Sciatic nerve (tissue), 2 donors: ENCODE data around the gene TBC1D26. TPM values are rescaled to one million over a fixed set of nuclear protein-coding genes. Genes with fewer than 3 reads are reported as not detected.
"Not testable (repeated sequence)": the region's sequence is repeated elsewhere in the genome, so short reads cannot be mapped to it uniquely, and the experiment has no call there.

Source experiments
- ATAC-seq: fragments of 200-7000 bp; cut with Tn5 transposase; one replicate; pipeline ENCODE4 v1.9.1; 2020; ENCODE audit warnings: mild to moderate bottlenecking, moderate library complexity
- DNase-seq: peaks from one replicate; pipeline ENCODE4 v3.0.0-alpha.2; 2020; ENCODE audit warnings: low spot score
- intact Hi-C: fragments of 100-400 bp; cut with DNase I; formaldehyde crosslinking; loops from one replicate; pipeline ENCODE4 v1.14.2; 2022
- total RNA-seq: library from RNA; stranded (reverse); fragmentation: NEBNext Ultra II Directional; extraction: Animal tissue kit (Norgen Biotek cat#: 25700); gene quantifications from one replicate; pipeline ENCODE4 v1.2.1, GENCODE V29; 2021
- donor health status: DM: no; HTN: no; CAD: no.
- donor health status: DM: no; HTN: no; CAD: no.

TBC1D26 gene
- total RNA-seq = 0.27 TPM

GRCh38 chr17:15731900-15732299 lies at the start of gene TBC1D26:
TBC1D26 (plus strand) TSS chr17:15732283; CDS start chr17:15735349, 3,066 bp downstream.
- intact Hi-C loops, DNase-seq, ATAC-seq: not testable (repeated sequence)

- ATAC-seq, intact Hi-C loops, DNase-seq: not testable (repeated sequence)
Measured at GRCh38 chr17:15683135-15683534, 48.9 kb upstream of the TBC1D26 start.

- peak; percentile 88 for DNase-seq
- intact Hi-C loops = not testable (repeated sequence)
- ATAC-seq = peak; percentile 98
Measured at GRCh38 chr17:15683824-15684478, 48.1 kb upstream of the TBC1D26 start, which contains the start of gene TRIM16. TRIM16 (minus strand) TSS chr17:15684311; CDS start chr17:15651609, 32,702 bp downstream.

GRCh38 chr17:15687494-15687893 lies 44.6 kb upstream of the TBC1D26 start:
- intact Hi-C loops, DNase-seq, ATAC-seq: not testable (repeated sequence)

- not testable (repeated sequence) for DNase-seq, ATAC-seq
Measured at GRCh38 chr17:15698967-15699366, 33.1 kb upstream of the TBC1D26 start.

DNA sequence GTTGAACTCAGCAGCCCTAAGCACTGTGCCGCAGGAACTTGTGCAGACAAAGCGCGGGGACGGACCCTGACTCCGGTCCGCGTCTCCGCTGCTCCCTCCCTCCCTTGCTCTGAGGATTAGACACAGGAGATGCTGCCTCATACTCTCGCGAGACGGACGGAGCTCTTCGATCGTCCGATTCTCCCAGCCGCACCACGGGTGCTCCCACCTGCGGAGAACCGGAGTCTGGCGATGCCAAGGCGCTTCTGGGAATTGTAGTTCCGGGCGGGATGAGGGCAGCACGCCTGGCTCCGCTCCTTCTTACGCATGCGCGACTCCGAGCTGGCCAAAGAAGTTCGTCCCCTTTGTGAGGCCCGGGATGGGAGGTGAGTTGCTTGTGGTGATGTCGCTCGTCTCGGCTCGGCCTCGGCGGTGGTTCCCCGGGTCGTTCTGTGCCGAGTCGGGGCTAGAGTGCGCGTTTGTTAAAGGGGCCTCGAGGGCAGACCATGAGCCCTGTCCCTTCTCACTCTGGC lies 32.6 kb upstream of the TBC1D26 start, which contains the start of gene ZNF286A:
Gene ZNF286A, plus strand, starts transcription at position 340 of the 512 bp plus-strand sequence. CDS start 578 bp downstream, outside the sequence.
- peak; percentile 98 for DNase-seq
- intact Hi-C loops = not testable (repeated sequence)
- ATAC-seq = peak; percentile 100

More at GRCh38 chr17:15698967-15699366, 33.1 kb upstream of the TBC1D26 start:
- intact Hi-C loops = not testable (repeated sequence)

- intact Hi-C loops, DNase-seq: not testable (repeated sequence)
- ATAC-seq = peak; percentile 56
Measured at GRCh38 chr17:15699937-15700336, 32.1 kb upstream of the TBC1D26 start.

GRCh38 chr17:15704239-15704638 lies 27.8 kb upstream of the TBC1D26 start:
- intact Hi-C loops, DNase-seq, ATAC-seq: not testable (repeated sequence)

DNA sequence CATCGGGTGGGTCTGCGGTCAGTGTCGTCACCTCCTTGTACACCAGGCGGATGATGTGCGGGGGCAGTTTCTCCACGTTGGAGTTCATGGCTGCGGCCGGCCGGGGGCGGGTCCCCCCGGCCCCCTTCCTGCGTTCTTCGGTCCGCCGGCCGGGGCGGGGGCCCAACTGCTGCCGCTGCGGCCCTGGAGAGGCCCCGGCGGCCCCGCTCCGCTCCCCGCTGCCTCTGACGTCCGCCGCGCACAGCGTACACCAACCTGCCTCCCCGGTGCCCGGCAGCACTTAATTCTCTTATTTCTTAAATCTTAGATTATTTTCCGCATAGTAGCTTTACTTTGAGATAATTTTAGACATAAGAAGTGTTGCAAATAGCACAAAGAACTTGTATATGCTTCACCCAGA lies 27.3 kb upstream of the TBC1D26 start:
- intact Hi-C loops, DNase-seq, ATAC-seq: not testable (repeated sequence)

DNA sequence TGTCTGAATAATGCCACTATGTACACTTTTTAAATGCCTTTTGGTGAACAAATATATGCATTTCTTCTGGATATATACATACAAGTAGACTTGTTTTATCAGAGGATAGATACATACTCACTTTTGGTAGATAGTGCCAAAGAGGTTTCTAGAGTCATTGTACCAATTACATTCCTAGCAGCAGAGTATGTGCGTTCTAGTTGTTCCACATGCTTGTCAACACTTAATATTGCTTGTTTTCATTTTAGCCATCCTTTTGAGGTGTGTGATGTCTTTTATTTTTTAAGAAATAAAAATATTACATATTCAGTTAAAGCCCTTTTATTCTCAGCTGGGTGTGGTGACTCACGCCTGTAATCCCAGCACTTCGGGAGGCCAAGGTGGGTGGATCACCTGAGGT lies 23.2 kb upstream of the TBC1D26 start:
- intact Hi-C loops, DNase-seq: not testable (repeated sequence)

DNA sequence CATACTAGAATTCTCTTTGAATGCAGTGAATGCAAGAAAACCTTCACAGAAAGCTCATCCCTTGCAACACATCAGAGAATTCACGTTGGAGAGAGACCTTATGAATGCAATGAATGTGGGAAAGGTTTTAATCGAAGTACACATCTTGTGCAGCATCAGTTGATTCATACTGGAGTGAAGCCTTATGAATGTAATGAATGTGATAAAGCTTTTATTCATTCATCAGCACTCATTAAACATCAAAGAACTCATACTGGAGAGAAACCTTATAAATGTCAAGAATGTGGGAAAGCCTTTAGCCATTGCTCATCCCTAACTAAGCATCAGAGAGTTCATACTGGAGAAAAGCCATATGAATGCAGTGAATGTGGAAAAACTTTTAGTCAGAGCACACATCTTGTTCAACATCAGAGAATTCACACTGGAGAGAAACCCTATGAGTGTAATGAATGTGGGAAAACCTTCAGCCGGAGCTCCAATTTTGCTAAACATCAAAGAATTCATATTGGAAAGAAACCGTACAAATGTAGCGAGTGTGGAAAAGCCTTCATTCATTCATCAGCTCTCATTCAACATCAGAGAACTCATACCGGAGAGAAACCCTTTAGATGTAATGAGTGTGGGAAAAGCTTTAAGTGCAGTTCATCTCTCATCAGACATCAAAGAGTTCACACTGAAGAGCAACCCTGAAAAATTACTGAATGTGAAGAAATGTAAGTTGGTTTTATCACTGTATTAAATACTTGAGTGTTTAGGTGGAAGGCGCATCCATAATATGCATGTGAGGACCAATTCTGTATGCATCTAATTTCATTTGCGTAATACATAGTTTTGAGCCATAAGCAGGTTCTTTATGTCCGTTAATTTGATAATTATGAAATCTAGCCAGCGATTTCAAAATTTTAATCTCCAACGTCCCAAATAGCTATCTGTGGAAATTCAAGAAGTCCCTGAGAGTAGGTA lies 15.2 kb upstream of the TBC1D26 start:
- ATAC-seq, DNase-seq, intact Hi-C loops: not testable (repeated sequence)

More for the DNA sequence above, 23.2 kb upstream of the TBC1D26 start:
- ATAC-seq = not testable (repeated sequence)

DNA sequence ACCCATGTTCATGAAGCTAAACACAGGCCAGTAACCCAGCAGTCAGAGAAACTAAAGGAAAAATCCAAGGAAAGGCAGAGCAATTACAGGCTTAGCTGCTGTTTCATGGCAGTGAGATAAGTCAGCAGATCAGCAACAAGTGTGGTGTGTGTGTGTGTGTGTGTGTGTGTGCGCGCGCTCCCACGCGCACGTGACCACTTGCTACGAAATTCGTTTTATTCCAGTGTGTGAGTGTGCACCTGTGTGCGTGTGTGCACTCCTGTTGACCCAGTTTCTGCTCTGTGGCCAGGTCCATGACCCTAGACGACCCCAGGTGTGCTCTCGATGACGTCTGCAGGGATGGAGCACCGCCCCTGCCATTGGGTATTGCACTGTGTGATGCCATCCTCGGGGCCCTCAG lies 1.5 kb upstream of the TBC1D26 start:
- intact Hi-C loops, ATAC-seq, DNase-seq: not testable (repeated sequence)

GRCh38 chr17:15733174-15733789 lies 1.2 kb downstream of the TBC1D26 start:
- intact Hi-C loops, ATAC-seq, DNase-seq: not testable (repeated sequence)

GRCh38 chr17:15736578-15736977 lies 4.5 kb downstream of the TBC1D26 start:
- intact Hi-C loops, DNase-seq, ATAC-seq: not testable (repeated sequence)

- no peak for DNase-seq
- no peak for ATAC-seq
- intact Hi-C loops = no loop called here
Measured at GRCh38 chr17:15738066-15738465, 6.0 kb downstream of the TBC1D26 start.

- DNase-seq = not testable (repeated sequence)
Measured at GRCh38 chr17:15739259-15739658, 7.2 kb downstream of the TBC1D26 start.

GRCh38 chr17:15740041-15740440 lies 8.0 kb downstream of the TBC1D26 start:
- DNase-seq, intact Hi-C loops: not testable (repeated sequence)
- ATAC-seq = peak; percentile 43

More at GRCh38 chr17:15739259-15739658, 7.2 kb downstream of the TBC1D26 start:
- intact Hi-C loops, ATAC-seq: not testable (repeated sequence)

- intact Hi-C loops = no loop called here
- ATAC-seq = no peak
- no peak for DNase-seq
Measured at GRCh38 chr17:15740570-15741120, 8.6 kb downstream of the TBC1D26 start.
